Stimulated activated memory B cell treated with anti-CD40 and anti-IgM and Interleukin-4, amounts not matched to agents 10 μg/mL and 1 μg/mL and 100 μg/mL, for 72 hours (primary cell): ENCODE measurements around the gene ZMYND8.

Experiments used
- ATAC-seq: fragments of 150-1000 bp; cut with Tn5 transposase; 2 replicates; pipeline ENCODE4 v1.10.0; 2021
- H3K27ac Mint-ChIP-seq: one replicate; pipeline ENCODE4 v1.8.0; 2022; ENCODE audit warnings: mild to moderate bottlenecking, mixed read lengths
- H3K27me3 Mint-ChIP-seq: one replicate; pipeline ENCODE4 v1.8.0; 2022; ENCODE audit warnings: mixed read lengths
- H3K36me3 Mint-ChIP-seq: one replicate; pipeline ENCODE4 v1.8.0; 2022; ENCODE audit warnings: mixed read lengths
- H3K4me1 Mint-ChIP-seq: one replicate; pipeline ENCODE4 v1.8.0; 2022; ENCODE audit warnings: mixed read lengths
- H3K4me3 Mint-ChIP-seq: one replicate; pipeline ENCODE4 v1.8.0; 2022; ENCODE audit warnings: mild to moderate bottlenecking, moderate library complexity, mixed read lengths
- H3K9me3 Mint-ChIP-seq: one replicate; pipeline ENCODE4 v1.8.0; 2022; ENCODE audit warnings: mixed read lengths

Gene ZMYND8

GRCh38 chr20:47351643-47352331 is 4.7 kb downstream of the ZMYND8 start:
- ATAC-seq, result no peak
- Mint-ChIP-seq H3K27me3 (no peaks in the 10 kb centered on the region), H3K4me3 (no peak overlapping the region), H3K36me3 (peaks cover 12% of the 10 kb centered on the region), H3K27ac (no peak overlapping the region), H3K9me3 (no peaks in the 10 kb centered on the region), H3K4me1 (peaks cover 35% of the 10 kb centered on the region)

GRCh38 chr20:47350691-47351545 is 5.6 kb downstream of the ZMYND8 start:
- H3K4me3 Mint-ChIP-seq, result no peak overlapping the region
- peaks cover 20% of the 10 kb centered on the region for H3K36me3 Mint-ChIP-seq
- no peaks in the 10 kb centered on the region for H3K9me3 Mint-ChIP-seq
- H3K27me3 Mint-ChIP-seq, result no peaks in the 10 kb centered on the region
- no peak for ATAC-seq
- H3K27ac Mint-ChIP-seq, result no peak overlapping the region
- peaks cover 27% of the 10 kb centered on the region for H3K4me1 Mint-ChIP-seq

- H3K27ac Mint-ChIP-seq, result no peak overlapping the region
- H3K4me3 Mint-ChIP-seq, result no peak overlapping the region
- H3K27me3 Mint-ChIP-seq, result no peaks in the 10 kb centered on the region
- no peaks in the 10 kb centered on the region for H3K9me3 Mint-ChIP-seq
- H3K4me1 Mint-ChIP-seq, result peaks cover 22% of the 10 kb centered on the region
- H3K36me3 Mint-ChIP-seq, result peaks cover 24% of the 10 kb centered on the region
- ATAC-seq, result peak; percentile 66
Measured at GRCh38 chr20:47350181-47350550, 6.3 kb downstream of the ZMYND8 start.

- Mint-ChIP-seq H3K27me3 (no peaks in the 10 kb centered on the region), H3K4me3 (no peak overlapping the region), H3K36me3 (peaks cover 28% of the 10 kb centered on the region), H3K9me3 (no peaks in the 10 kb centered on the region), H3K4me1 (peaks cover 20% of the 10 kb centered on the region), H3K27ac (no peak overlapping the region)
- ATAC-seq, result no peak
Measured at GRCh38 chr20:47349365-47350180, 6.9 kb downstream of the ZMYND8 start.

DNA sequence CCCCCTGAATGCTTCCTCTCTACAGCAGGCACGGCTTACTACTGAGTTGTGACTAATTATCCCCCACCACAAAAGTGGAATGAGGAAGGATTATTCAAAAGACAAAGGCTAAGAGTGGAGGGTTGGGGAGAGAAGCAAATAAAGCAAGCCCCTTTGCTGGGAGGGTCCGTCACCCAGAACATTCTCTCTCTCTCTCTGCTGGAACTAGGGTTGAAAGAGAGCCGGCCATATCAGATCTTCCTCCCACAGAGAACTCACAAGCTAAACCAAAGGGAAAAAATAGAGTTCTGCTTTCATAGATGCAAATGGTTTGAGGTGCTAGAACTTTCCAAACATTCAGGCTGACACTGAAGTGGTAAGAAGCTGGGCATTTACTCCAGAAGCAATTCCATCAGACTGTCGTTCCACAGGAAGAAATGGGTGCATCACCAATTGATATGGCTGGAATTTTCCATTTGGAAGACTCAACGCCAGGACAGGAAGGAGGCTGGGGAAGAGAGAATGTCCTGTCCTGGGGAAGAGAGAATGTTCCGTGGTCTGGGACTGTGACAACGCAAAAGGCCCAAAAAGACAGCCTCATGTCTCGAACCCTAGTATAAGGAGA is 7.9 kb downstream of the ZMYND8 start:
- H3K9me3 Mint-ChIP-seq, result no peaks in the 10 kb centered on the region
- peaks cover 17% of the 10 kb centered on the region for H3K4me1 Mint-ChIP-seq
- no peak overlapping the region for H3K4me3 Mint-ChIP-seq
- no peaks in the 10 kb centered on the region for H3K27me3 Mint-ChIP-seq
- ATAC-seq, result peak; percentile 25
- H3K36me3 Mint-ChIP-seq, result peaks cover 37% of the 10 kb centered on the region
- no peak overlapping the region for H3K27ac Mint-ChIP-seq

DNA sequence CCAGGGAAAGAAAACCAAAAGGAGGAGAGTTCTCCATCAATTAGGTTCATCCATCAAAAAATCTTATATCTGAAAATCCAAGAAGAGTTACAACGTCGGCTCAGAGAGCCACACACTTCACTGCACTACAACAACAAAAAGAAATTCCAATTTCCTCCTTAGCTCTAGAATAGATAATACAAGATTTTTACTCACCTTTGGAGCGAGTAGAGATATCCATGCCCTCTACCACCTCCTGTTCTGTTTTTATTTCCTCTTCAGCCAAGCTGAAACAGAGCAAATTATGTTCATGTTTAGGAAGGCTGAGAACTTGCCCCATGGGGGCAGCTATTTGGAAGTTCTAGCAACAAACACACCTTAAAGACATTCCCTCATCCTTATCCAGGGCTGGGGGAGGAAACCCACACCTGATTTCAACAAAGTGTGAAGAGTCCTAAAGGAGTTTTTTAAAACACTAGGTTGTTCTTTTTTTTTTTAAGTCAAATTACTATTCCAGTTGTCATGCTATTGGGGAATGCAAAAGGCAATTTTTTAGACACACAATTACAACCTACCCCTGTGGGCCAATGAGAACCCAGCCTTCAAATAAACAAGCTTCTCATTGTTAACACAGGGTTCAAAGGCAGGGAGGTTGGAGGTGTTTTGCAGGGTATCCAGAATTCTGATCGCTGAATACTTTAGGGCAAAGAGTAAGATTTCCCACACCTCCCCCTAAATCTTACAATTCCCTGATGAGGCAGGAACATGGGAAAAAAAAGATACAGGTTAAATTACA is 8.7 kb downstream of the ZMYND8 start:
- no peak for ATAC-seq
- Mint-ChIP-seq H3K4me1 (peaks cover 13% of the 10 kb centered on the region), H3K27ac (no peak overlapping the region), H3K36me3 (peaks cover 43% of the 10 kb centered on the region), H3K9me3 (no peaks in the 10 kb centered on the region), H3K4me3 (no peak overlapping the region), H3K27me3 (no peaks in the 10 kb centered on the region)

GRCh38 chr20:47346172-47346571 is 10.3 kb downstream of the ZMYND8 start:
- H3K36me3 Mint-ChIP-seq, result peaks cover 48% of the 10 kb centered on the region
- H3K9me3 Mint-ChIP-seq, result no peaks in the 10 kb centered on the region
- H3K4me3 Mint-ChIP-seq, result peak overlapping the region; percentile 63
- H3K4me1 Mint-ChIP-seq, result peaks cover 13% of the 10 kb centered on the region
- H3K27me3 Mint-ChIP-seq, result no peaks in the 10 kb centered on the region
- ATAC-seq, result peak; percentile 63
- H3K27ac Mint-ChIP-seq, result no peak overlapping the region

GRCh38 chr20:47345214-47345613 is 11.3 kb downstream of the ZMYND8 start:
- H3K27me3 Mint-ChIP-seq, result no peaks in the 10 kb centered on the region
- no peak overlapping the region for H3K4me3 Mint-ChIP-seq
- peaks cover 13% of the 10 kb centered on the region for H3K4me1 Mint-ChIP-seq
- ATAC-seq, result no peak
- no peaks in the 10 kb centered on the region for H3K9me3 Mint-ChIP-seq
- peak overlapping the region; percentile 49 for H3K27ac Mint-ChIP-seq
- peaks cover 48% of the 10 kb centered on the region for H3K36me3 Mint-ChIP-seq

DNA sequence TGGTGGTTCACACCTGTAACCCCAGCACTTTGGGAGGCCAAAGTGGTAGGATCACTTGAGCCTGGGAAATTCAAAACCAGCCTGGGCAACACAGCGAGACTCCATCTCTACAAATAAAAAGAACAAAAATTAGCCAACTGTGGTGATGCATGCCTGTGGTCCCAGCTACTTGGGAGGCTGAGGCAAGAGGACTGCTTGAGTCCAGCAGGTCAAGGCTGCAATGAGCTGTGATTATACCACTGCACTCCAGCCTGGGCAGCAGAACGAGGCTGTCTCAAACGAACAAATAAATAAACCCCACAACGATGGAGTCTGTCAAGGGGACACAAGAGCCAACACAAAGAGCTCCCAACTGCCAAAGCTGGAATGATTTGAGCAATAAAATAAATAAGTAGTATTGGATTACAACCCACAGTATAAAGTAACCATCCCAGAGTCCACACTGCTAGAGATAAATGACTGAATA is 13.5 kb downstream of the ZMYND8 start:
- Mint-ChIP-seq H3K4me1 (peaks cover 21% of the 10 kb centered on the region), H3K27ac (no peak overlapping the region), H3K4me3 (no peak overlapping the region), H3K36me3 (peaks cover 56% of the 10 kb centered on the region), H3K27me3 (no peaks in the 10 kb centered on the region), H3K9me3 (no peaks in the 10 kb centered on the region)
- no peak for ATAC-seq

DNA sequence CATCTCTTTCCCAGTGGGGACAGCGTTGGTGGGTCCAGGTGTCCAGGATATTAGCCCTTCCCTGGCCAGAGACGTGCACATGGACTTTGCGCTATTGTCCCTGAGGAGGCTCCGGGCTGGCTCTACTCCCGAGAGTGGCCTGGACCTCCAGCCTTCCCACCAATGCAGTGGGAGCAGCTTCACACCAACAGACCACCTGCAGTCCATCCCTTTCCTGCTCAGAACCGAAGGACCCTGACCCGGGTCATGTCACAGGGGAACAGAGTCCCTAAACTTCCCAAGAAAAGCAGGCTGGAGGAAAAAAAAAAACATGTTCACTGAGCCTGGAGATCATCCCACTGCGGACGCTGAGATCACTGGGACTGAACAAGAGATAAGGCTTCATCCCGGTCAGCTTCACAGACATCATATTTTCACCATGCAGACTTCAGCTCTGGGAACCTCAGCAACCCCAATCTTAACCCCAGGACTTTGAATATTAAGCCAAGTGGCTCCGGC is 18.3 kb downstream of the ZMYND8 start:
- no peak overlapping the region for H3K4me3 Mint-ChIP-seq
- H3K4me1 Mint-ChIP-seq, result peaks cover 41% of the 10 kb centered on the region
- no peaks in the 10 kb centered on the region for H3K27me3 Mint-ChIP-seq
- no peak for ATAC-seq
- peaks cover 38% of the 10 kb centered on the region for H3K36me3 Mint-ChIP-seq
- no peaks in the 10 kb centered on the region for H3K9me3 Mint-ChIP-seq
- no peak overlapping the region for H3K27ac Mint-ChIP-seq

- no peak for ATAC-seq
- H3K9me3 Mint-ChIP-seq, result no peaks in the 10 kb centered on the region
- H3K4me1 Mint-ChIP-seq, result peaks cover 49% of the 10 kb centered on the region
- H3K27me3 Mint-ChIP-seq, result no peaks in the 10 kb centered on the region
- H3K4me3 Mint-ChIP-seq, result no peak overlapping the region
- no peak overlapping the region for H3K27ac Mint-ChIP-seq
- H3K36me3 Mint-ChIP-seq, result peaks cover 38% of the 10 kb centered on the region
Measured at GRCh38 chr20:47337413-47337812, 19.1 kb downstream of the ZMYND8 start.

GRCh38 chr20:47336129-47336754 is 20.3 kb downstream of the ZMYND8 start:
- H3K27ac Mint-ChIP-seq, result peak overlapping the region; percentile 53
- no peaks in the 10 kb centered on the region for H3K9me3 Mint-ChIP-seq
- peak overlapping the region; percentile 21 for H3K4me3 Mint-ChIP-seq
- ATAC-seq, result no peak
- peaks cover 49% of the 10 kb centered on the region for H3K36me3 Mint-ChIP-seq
- peaks cover 61% of the 10 kb centered on the region for H3K4me1 Mint-ChIP-seq
- H3K27me3 Mint-ChIP-seq, result no peaks in the 10 kb centered on the region

GRCh38 chr20:47335251-47336128 is 21.0 kb downstream of the ZMYND8 start:
- Mint-ChIP-seq H3K27ac (peak overlapping the region; percentile 53), H3K27me3 (no peaks in the 10 kb centered on the region), H3K9me3 (no peaks in the 10 kb centered on the region), H3K4me1 (peaks cover 68% of the 10 kb centered on the region), H3K4me3 (peak overlapping the region; percentile 21), H3K36me3 (peaks cover 55% of the 10 kb centered on the region)
- ATAC-seq, result no peak
